Fibroblast of lung (primary cell): ENCODE data around the gene CHEK1.

Experiments
- EZH2 ChIP-seq: IDR thresholded peaks from 2 replicates; pipeline ENCODE4 v1.5.1; 2012; ENCODE audit warnings: low read length, control low read depth, mild to moderate bottlenecking; ENCODE audit errors: missing control alignments
- TF ChIP-seq, protein P1 (sequence below), 2 donors: IDR thresholded peaks in 1 of 2; conservative IDR thresholded peaks in 1 of 2; 1 replicate in 1 of 2; 2 replicates in 1 of 2; pipeline ENCODE4 v1.5.1; 2011 to 2012; ENCODE audit warnings: low read length in 2 of 2, control low read depth in 1 of 2, inconsistent platforms in 1 of 2, low read depth in 1 of 2, mild to moderate bottlenecking in 1 of 2

DNA sequence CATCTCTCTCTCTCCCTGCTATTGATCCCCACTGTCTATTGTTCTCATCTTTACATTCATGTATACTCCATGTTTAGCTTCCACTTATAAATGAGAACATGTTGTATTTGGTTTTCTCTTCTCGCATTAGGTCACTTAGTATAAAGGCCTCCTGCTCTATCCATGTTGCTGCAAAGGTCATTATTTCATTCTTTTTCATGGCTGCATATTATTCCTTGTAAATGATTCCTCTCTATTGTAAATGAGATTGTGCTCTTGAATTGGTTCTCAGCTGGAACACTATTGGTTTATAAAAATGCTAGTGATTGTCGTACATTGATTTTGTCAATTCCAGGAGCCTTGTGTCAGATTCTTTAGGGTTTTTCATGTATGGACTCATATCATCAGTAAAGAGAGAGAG is 42.2 kb downstream of the CHEK1 start:
- TF ChIP-seq, protein P1, sequence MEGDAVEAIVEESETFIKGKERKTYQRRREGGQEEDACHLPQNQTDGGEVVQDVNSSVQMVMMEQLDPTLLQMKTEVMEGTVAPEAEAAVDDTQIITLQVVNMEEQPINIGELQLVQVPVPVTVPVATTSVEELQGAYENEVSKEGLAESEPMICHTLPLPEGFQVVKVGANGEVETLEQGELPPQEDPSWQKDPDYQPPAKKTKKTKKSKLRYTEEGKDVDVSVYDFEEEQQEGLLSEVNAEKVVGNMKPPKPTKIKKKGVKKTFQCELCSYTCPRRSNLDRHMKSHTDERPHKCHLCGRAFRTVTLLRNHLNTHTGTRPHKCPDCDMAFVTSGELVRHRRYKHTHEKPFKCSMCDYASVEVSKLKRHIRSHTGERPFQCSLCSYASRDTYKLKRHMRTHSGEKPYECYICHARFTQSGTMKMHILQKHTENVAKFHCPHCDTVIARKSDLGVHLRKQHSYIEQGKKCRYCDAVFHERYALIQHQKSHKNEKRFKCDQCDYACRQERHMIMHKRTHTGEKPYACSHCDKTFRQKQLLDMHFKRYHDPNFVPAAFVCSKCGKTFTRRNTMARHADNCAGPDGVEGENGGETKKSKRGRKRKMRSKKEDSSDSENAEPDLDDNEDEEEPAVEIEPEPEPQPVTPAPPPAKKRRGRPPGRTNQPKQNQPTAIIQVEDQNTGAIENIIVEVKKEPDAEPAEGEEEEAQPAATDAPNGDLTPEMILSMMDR (conservative IDR thresholded peaks at IDR 0.05 in 1 of 2, IDR thresholded peaks at IDR 0.05 in 1 of 2; ENCODE audit: low read depth in 1 of 2, low read length in 2 of 2): no peak
- TF ChIP-seq EZH2: no peak
